MM.1S (cell line): ENCODE data around the gene GPR158.

ENCODE experiments used
- EZH2 ChIP-seq: fragments of 300-600 bp; sonication (generic); optimal IDR thresholded peaks from 2 replicates; pipeline ENCODE3; 2017; ENCODE audit warnings: low read depth, mild to moderate bottlenecking, antibody characterized with exemption, low read length, mixed read lengths
- EZH2phosphoT487 ChIP-seq: fragments of 300-600 bp; sonication (generic); IDR thresholded peaks from 2 replicates; pipeline ENCODE4 v1.6.1; 2018; ENCODE audit warnings: antibody characterized with exemption, low read length
- TF ChIP-seq, protein P1 (sequence below): fragments of 300-600 bp; sonication (generic); IDR thresholded peaks from 2 replicates; pipeline ENCODE4 v1.5.1; 2016; ENCODE audit warnings: antibody characterized with exemption, low read length, mixed read lengths

GRCh38 chr10:25509151-25509550 is 334.4 kb downstream of the GPR158 start:
- TF ChIP-seq, protein P1, sequence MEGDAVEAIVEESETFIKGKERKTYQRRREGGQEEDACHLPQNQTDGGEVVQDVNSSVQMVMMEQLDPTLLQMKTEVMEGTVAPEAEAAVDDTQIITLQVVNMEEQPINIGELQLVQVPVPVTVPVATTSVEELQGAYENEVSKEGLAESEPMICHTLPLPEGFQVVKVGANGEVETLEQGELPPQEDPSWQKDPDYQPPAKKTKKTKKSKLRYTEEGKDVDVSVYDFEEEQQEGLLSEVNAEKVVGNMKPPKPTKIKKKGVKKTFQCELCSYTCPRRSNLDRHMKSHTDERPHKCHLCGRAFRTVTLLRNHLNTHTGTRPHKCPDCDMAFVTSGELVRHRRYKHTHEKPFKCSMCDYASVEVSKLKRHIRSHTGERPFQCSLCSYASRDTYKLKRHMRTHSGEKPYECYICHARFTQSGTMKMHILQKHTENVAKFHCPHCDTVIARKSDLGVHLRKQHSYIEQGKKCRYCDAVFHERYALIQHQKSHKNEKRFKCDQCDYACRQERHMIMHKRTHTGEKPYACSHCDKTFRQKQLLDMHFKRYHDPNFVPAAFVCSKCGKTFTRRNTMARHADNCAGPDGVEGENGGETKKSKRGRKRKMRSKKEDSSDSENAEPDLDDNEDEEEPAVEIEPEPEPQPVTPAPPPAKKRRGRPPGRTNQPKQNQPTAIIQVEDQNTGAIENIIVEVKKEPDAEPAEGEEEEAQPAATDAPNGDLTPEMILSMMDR: no peak
- TF ChIP-seq EZH2: no peak
- no peak for TF ChIP-seq EZH2phosphoT487
